Fibroblast of villous mesenchyme (primary cell): ENCODE measurements around the gene MED15. TPM values are rescaled to one million over a fixed set of nuclear protein-coding genes. Genes with fewer than 3 reads are reported as not detected.

Experiments
- DNase-seq: peaks from one replicate; pipeline ENCODE4 v3.0.0-alpha.2; 2010; ENCODE audit warnings: low read depth
- H3K4me3 ChIP-seq: 2 replicates; pipeline ENCODE4 v1.5.1; 2011; ENCODE audit warnings: low read depth, mild to moderate bottlenecking, low read length
- total RNA-seq: library from RNA; depleted of rRNA; stranded (reverse); fragments of >200 nt; gene quantifications from 2 replicates; pipeline ENCODE4 v1.2.3, GENCODE V29; 2012
- TF ChIP-seq, protein P1 (sequence below): IDR thresholded peaks from 2 replicates; pipeline ENCODE4 v1.5.1; 2012; ENCODE audit warnings: low read depth, mild to moderate bottlenecking, low read length; ENCODE audit not compliant: insufficient read depth

The MED15 gene
- 37.0 and 51.0 TPM in 2 replicates for total RNA-seq

GRCh38 chr22:20507253-20508066 lies at the start of gene MED15:
Gene MED15 (plus strand): TSS chr22:20507610. CDS start chr22:20507679, 69 bp downstream.
- TF ChIP-seq, protein P1, sequence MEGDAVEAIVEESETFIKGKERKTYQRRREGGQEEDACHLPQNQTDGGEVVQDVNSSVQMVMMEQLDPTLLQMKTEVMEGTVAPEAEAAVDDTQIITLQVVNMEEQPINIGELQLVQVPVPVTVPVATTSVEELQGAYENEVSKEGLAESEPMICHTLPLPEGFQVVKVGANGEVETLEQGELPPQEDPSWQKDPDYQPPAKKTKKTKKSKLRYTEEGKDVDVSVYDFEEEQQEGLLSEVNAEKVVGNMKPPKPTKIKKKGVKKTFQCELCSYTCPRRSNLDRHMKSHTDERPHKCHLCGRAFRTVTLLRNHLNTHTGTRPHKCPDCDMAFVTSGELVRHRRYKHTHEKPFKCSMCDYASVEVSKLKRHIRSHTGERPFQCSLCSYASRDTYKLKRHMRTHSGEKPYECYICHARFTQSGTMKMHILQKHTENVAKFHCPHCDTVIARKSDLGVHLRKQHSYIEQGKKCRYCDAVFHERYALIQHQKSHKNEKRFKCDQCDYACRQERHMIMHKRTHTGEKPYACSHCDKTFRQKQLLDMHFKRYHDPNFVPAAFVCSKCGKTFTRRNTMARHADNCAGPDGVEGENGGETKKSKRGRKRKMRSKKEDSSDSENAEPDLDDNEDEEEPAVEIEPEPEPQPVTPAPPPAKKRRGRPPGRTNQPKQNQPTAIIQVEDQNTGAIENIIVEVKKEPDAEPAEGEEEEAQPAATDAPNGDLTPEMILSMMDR = no peak
- DNase-seq = peak; percentile 89
- peak within 1 kb of the TSS; percentile 66 for H3K4me3 ChIP-seq

DNA sequence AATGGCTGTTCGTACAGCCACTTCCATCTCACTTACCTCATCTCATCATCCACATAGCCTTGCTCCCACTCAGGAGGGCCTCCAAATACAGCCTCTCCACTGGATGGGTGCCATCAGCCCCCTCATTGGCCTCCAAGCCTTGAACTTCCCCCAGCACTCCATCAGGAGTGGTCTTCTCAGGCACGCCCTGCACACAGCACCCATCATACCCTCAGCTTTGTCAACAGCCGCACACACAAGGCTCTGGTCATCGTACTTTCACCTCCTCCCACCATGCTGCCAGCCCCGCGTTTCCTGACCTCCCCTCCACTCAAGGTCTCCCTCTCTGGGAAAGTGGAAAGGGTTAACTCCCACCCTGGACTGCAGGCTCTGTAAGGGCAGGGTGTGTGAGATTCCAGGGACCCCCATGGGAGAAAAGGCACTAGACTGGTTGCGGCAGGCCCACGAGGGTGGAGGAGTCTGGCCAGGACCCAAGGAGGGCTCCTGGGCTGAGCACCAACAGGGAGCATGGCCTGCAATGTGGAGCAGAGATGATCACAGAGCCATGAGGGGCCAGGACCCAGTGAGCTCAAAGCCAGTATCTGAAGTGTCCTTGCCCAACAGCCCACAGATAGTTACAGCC lies 48.8 kb upstream of the MED15 start:
- no peak for DNase-seq
- TF ChIP-seq, protein P1 = no peak
- H3K4me3 ChIP-seq = no peak overlapping the region

DNA sequence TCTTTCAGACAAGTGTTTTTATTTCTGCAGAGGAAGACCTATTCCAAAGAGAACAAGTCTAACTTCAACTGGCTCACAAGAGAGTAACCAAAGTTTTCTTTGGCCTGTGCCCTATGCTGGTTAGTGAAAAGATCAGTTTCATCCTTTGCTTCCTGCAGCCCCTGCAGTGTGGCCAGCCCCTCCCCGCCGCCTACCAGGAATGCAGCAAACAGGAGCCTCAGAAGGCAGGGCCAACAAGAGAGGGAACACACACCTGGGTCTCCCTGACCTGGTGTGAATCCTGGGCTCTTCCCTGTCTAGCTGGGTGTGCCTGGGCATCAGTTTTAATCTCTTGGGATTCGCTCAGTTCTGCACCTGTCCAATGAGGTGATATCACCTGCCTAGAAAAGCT lies 48.3 kb upstream of the MED15 start:
- TF ChIP-seq, protein P1 = no peak
- no peak for DNase-seq
- H3K4me3 ChIP-seq = no peak overlapping the region

- H3K4me3 ChIP-seq = no peak overlapping the region
- no peak for DNase-seq
- TF ChIP-seq, protein P1 = no peak
Observed at GRCh38 chr22:20459862-20460261, 47.5 kb upstream of the MED15 start.

- no peak for DNase-seq
- TF ChIP-seq, protein P1 = no peak
Observed at GRCh38 chr22:20463324-20464095, 43.9 kb upstream of the MED15 start.

GRCh38 chr22:20464096-20464614 lies 43.3 kb upstream of the MED15 start:
- TF ChIP-seq, protein P1 = no peak
- no peak overlapping the region for H3K4me3 ChIP-seq
- no peak for DNase-seq

More at GRCh38 chr22:20463324-20464095, 43.9 kb upstream of the MED15 start:
- H3K4me3 ChIP-seq = no peak overlapping the region
